NCI-H187 treated with DMSO at 0.1 percent for 48 hours (cell line): ENCODE data around the gene SCFD2.
"Not testable (repeated sequence)": the region's sequence is repeated elsewhere in the genome, so short reads cannot be mapped to it uniquely, and the experiment has no call there.

Source experiments
- DNase-seq: peaks from one replicate; lab custom pipeline; 2025; lab: John Stamatoyannopoulos, UW

SCFD2 gene

GRCh38 chr4:53186714-53187358 is 179.0 kb downstream of the SCFD2 start:
- DNase-seq = no peak

- DNase-seq = no peak
Measured at GRCh38 chr4:53185869-53186585, 179.8 kb downstream of the SCFD2 start.

GRCh38 chr4:53183754-53184153 is 182.1 kb downstream of the SCFD2 start:
- no peak for DNase-seq

GRCh38 chr4:53177751-53178150 is 188.1 kb downstream of the SCFD2 start:
- DNase-seq = not testable (repeated sequence)

GRCh38 chr4:53175640-53176039 is 190.2 kb downstream of the SCFD2 start:
- no peak for DNase-seq

DNA sequence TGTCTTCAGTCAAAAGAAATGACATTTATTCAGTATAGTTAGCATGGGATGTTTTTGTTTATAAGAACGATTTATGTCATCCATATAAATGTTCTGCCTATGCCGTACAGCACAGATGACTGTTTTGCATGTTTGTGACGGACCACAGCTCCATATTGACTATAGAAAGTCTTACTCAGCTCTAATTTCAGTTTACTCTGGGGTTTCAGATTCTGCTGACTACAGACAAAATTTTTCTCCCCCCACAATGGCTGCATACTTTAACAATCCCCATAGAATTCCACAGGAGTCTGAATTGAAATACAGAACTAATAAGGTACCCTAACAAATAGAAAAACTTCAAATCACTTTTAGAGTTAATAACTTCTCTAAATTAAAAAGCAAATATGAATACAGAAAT is 191.0 kb downstream of the SCFD2 start:
- DNase-seq = no peak

- DNase-seq = no peak
Measured at GRCh38 chr4:53173576-53173975, 192.3 kb downstream of the SCFD2 start.

DNA sequence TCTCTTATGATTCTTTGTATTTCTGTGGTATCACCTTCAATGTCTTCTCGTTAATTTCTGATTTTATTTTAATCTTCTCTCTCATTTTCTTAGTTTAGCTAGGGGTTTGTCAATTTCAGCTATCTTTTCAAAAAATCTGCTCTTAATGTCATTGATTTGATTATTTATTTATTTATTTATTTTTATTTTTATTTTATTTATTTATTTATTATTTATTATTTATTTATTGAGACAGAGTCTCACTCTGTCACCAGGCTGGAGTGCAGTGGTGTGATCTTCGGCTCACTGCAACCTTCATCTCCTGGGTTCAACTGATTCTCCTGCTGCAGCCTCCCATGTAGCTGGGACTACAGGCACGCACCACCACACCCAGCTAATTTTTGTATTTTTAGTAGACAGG is 194.1 kb downstream of the SCFD2 start:
- DNase-seq = no peak

GRCh38 chr4:53169695-53170617 is 195.9 kb downstream of the SCFD2 start:
- no peak for DNase-seq

GRCh38 chr4:53168228-53168627 is 197.6 kb downstream of the SCFD2 start:
- DNase-seq = no peak

GRCh38 chr4:53162969-53163368 is 202.9 kb downstream of the SCFD2 start:
- DNase-seq = no peak

- DNase-seq = no peak
Measured at GRCh38 chr4:53161787-53162433, 204.0 kb downstream of the SCFD2 start.

DNA sequence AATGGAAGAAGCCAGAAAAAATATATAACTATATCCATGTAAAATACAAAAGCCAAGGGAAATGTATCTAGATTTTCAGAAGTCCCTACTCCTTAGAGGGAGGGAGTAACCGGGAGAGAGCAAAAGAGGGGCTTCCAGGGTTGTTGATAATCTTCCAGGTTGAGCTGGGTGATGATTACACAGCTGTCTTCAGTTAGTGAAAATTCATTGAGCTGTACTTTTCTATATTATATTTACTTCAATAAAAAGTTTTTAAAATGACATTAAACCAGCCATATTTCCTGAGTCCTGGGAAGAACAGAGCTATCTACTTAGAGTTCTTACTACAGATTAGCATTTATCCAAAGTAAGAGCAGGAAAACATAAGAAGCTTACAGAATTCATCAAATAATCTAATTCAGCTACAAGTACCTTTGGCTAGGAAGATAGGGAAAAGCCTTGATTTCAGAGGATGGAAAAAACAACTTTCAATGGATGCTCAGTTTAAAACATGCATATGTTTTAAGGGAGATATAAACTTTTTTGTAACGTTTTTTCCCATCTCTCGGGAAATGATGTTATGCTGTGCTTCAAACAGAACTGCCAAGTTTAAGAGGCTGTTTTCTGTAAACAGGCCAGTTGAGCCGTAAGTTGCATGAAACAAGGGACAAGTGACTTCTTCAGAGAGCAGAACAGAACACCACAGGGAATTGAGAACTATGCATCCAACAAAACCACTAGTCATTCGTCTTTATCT is 204.6 kb downstream of the SCFD2 start:
- no peak for DNase-seq

GRCh38 chr4:53156896-53157295 is 209.0 kb downstream of the SCFD2 start:
- no peak for DNase-seq

DNA sequence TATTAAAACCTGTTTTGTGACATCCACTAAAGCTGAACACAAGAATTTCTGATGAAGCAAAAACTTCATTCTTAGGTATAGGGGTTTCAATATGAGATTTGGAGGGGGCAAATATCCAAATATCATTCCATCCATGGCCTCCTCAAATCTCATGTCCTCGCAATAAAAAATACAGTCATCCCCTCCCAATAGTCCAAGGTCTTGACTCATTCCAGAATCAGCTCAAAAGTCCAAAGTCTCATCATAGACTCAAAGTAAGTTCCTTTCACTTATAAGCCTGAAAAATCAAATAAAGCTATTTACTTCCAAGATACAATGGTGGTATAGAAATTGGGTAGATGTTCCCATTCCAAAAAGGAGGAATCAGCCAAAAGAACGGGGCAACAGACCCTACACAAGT is 213.4 kb downstream of the SCFD2 start:
- DNase-seq = no peak

- no peak for DNase-seq
Measured at GRCh38 chr4:53151489-53151788, 214.4 kb downstream of the SCFD2 start.

- DNase-seq = no peak
Measured at GRCh38 chr4:53150631-53151488, 215.0 kb downstream of the SCFD2 start.

DNA sequence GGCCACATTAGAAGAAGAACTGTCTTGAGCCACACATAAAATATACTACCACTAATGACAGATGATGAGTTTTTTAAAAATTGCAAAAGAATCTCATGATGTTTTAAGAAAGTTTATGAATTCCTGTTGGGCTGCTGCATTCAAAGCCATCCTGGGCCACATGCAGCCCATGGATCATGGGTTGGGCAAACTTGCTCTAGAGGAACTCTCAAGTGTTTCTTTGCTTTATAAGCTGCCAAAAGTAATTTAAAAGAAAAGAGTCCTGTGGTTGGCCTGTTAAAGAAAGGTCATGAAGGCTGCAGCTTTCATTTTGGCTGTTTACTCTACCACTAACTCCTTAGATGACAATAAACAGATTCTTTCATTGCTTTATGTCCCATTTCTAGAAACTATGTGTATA is 218.2 kb downstream of the SCFD2 start:
- no peak for DNase-seq

- no peak for DNase-seq
Measured at GRCh38 chr4:53147197-53147596, 218.7 kb downstream of the SCFD2 start.

DNA sequence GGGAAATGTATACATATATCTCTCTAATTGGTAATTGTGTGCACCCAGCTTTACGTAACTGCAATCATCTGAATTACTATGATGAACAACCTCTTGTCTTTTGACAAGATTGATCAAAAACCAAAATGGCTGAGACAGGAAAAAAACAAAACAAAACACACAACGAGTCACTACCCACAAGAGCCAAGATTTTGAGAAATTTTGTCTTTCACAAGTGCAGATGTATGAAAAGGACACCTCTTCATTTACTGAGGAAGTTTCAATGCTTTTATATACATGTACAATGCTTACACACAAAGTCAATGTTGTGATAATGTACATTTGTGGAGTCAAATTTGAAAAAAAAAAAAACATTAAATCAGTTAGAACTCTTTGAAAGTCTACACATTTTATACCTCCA is 224.6 kb downstream of the SCFD2 start:
- DNase-seq = no peak

DNA sequence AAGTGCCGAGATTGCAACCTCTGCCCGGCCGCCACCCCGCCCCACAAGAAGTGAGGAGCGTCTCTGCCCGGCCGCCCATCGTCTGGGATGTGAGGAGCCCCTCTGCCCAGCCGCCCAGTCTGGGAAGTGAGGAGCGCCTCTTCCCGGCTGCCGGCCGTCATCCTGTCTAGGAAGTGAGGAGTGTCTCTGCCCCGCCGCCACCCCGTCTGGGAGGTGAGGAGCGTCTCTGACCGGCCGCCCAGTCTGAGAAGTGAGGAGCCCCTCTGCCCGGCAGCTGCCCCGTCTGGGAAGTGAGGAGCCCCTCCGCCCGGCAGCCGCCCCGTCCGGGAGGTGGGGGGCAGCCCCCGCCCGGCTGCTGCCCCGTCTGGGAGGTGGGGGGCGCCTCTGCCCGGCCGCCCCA is 226.6 kb downstream of the SCFD2 start:
- not testable (repeated sequence) for DNase-seq
